HCT116 (cell line): ENCODE results near the gene EFNB1. TPM values are rescaled to one million over a fixed set of nuclear protein-coding genes. Genes with fewer than 3 reads are reported as not detected.
A peak's percentile ranks its signal among the peaks of the same experiment; 100 is the strongest.
"Not testable (repeated sequence)": the region's sequence is repeated elsewhere in the genome, so short reads cannot be mapped to it uniquely, and the experiment has no call there.

ENCODE experiments used
- ATAC-seq: fragments of 200-7000 bp; cut with Tn5 transposase; 2 replicates; pipeline ENCODE4 v1.9.1; 2020; ENCODE audit warnings: mild to moderate bottlenecking, moderate library complexity
- Bru-seq: library from RNA; stranded (reverse); fragments of 400-500 nt; gene quantifications from one replicate; lab custom pipeline; 2021; lab: Mats Ljungman, UMichigan
- BruChase-seq, 2 experiments: library from RNA; stranded (reverse); fragments of 400-500 nt; gene quantifications; one replicate each; lab custom pipeline; 2021; lab: Mats Ljungman, UMichigan
- BruUV-seq: library from RNA; stranded (reverse); fragments of 400-500 nt; replicated peaks from 2 replicates; lab custom pipeline; 2021; lab: Mats Ljungman, UMichigan
- CTCF ChIA-PET: fragments of 300-600 bp; sonication (Branson Sonifier 250); formaldehyde crosslinking; loops from one replicate; lab custom pipeline; 2021; ENCODE audit warnings: antibody characterized with exemption; lab: Charles Lee
- POLR2A ChIA-PET: fragments of 300-600, 350-600 bp; sonication (Branson Sonifier 250); formaldehyde crosslinking; loops from one replicate; lab custom pipeline; 2021; ENCODE audit warnings: antibody characterized with exemption; lab: Charles Lee
- RAD21 ChIA-PET, 2 experiments: fragments of 300-600 bp; sonication (Branson Sonifier 250); formaldehyde crosslinking; loops; one replicate each; lab custom pipeline; 2023; ENCODE audit warnings: low total read pairs in 2 of 2; ENCODE audit not compliant: uncharacterized antibody in 2 of 2, unreplicated experiment in 2 of 2, low non-redundant PET in 1 of 2; lab: Charles Lee
- DNase-seq: peaks from one replicate; pipeline ENCODE4 v3.0.0-alpha.2; 2010; ENCODE audit warnings: low read depth, low spot score
- H2AFZ ChIP-seq: fragments of 200-600 bp; shearing (Covaris generic), sonication (generic); 2 replicates; pipeline ENCODE4 v1.6.1; 2017; ENCODE audit warnings: low read depth, mixed run types, mixed read lengths, antibody characterized with exemption, low read length; ENCODE audit not compliant: poor library complexity, severe bottlenecking
- H3K27ac ChIP-seq: 2 replicates; pipeline ENCODE4 v1.5.1; 2012; ENCODE audit warnings: low read depth, low read length
- H3K27me3 ChIP-seq: fragments of 200-600 bp; sonication (generic); 2 replicates; pipeline ENCODE4 v1.6.1; 2016; ENCODE audit warnings: mixed run types, low read length, mixed read lengths; ENCODE audit not compliant: insufficient read depth
- H3K36me3 ChIP-seq, 2 experiments: fragments of 200-500 bp in 1 of 2; fragments of 200-600 bp in 1 of 2; sonication (Bioruptor generic) in 1 of 2; sonication (generic) in 1 of 2; 2 replicates each; pipeline versions ENCODE4 v1.5.1 to v1.6.1; 2014 to 2016; ENCODE audit warnings: low read length in 2 of 2, inconsistent platforms in 1 of 2, mixed read lengths in 1 of 2, mixed run types in 1 of 2; ENCODE audit not compliant: insufficient read depth in 2 of 2, control insufficient read depth in 1 of 2
- H3K4me1 ChIP-seq, 2 experiments: fragments of 200-600 bp in 1 of 2; sonication (generic) in 1 of 2; 2 replicates each; pipeline versions ENCODE4 v1.5.1 to v1.6.1; 2012 to 2017; ENCODE audit warnings: low read length in 2 of 2, inconsistent platforms in 1 of 2, mild to moderate bottlenecking in 1 of 2, mixed read lengths in 1 of 2, mixed run types in 1 of 2, moderate library complexity in 1 of 2; ENCODE audit not compliant: insufficient read depth in 2 of 2, control insufficient read depth in 1 of 2
- H3K4me2 ChIP-seq: fragments of 200-600 bp; sonication (generic); 2 replicates; pipeline ENCODE4 v1.6.1; 2017; ENCODE audit warnings: mixed run types, low read length, mixed read lengths
- H3K4me3 ChIP-seq, 2 experiments: fragments of 200-600 bp in 1 of 2; sonication (generic) in 1 of 2; replicated peaks in 1 of 2; 2 replicates each; pipeline ENCODE4 v1.5.1; 2011 to 2016; ENCODE audit warnings: low read length in 2 of 2, control low read depth in 1 of 2, low read depth in 1 of 2, mild to moderate bottlenecking in 1 of 2, mixed read lengths in 1 of 2, mixed run types in 1 of 2
- H3K79me2 ChIP-seq: fragments of 200-600 bp; sonication (generic); 2 replicates; pipeline ENCODE4 v1.6.1; 2017; ENCODE audit warnings: mild to moderate bottlenecking, mixed run types, low read length, moderate library complexity, mixed read lengths; ENCODE audit not compliant: insufficient read depth
- H3K9ac ChIP-seq: fragments of 200-600 bp; sonication (generic); 2 replicates; pipeline ENCODE4 v1.6.1; 2016; ENCODE audit warnings: low read length, mixed read lengths
- H3K9me2 ChIP-seq: fragments of 200-600 bp; sonication (generic), shearing (Covaris generic); 2 replicates; pipeline ENCODE4 v1.6.1; 2017; ENCODE audit warnings: mixed run types, mild to moderate bottlenecking, moderate library complexity; ENCODE audit not compliant: insufficient read depth
- H3K9me3 ChIP-seq, 2 experiments: fragments of 200-500 bp in 1 of 2; fragments of 200-600 bp in 1 of 2; sonication (Bioruptor generic) in 1 of 2; sonication (generic) in 1 of 2; 2 replicates each; pipeline ENCODE4 v1.6.1; 2014 to 2017; ENCODE audit warnings: low read length in 2 of 2, mixed read lengths in 2 of 2, inconsistent platforms in 1 of 2, low read depth in 1 of 2, mild to moderate bottlenecking in 1 of 2, mixed run types in 1 of 2, moderate library complexity in 1 of 2; ENCODE audit not compliant: control insufficient read depth in 1 of 2, insufficient read depth in 1 of 2
- H4K20me1 ChIP-seq: fragments of 200-600 bp; sonication (generic), shearing (Covaris generic); 2 replicates; pipeline ENCODE4 v1.6.1; 2017; ENCODE audit warnings: mixed run types, mild to moderate bottlenecking, moderate library complexity; ENCODE audit not compliant: insufficient read depth
- POLR2A ChIP-seq: IDR thresholded peaks from 2 replicates; pipeline ENCODE4 v1.7.0; 2011; ENCODE audit warnings: borderline replicate concordance; ENCODE audit not compliant: insufficient read depth, insufficient read length; ENCODE audit errors: extremely low read depth
- POLR2AphosphoS5 ChIP-seq: IDR thresholded peaks from 2 replicates; pipeline ENCODE4 v1.6.1; 2011; ENCODE audit warnings: mild to moderate bottlenecking, low read depth, low read length, moderate library complexity
- SP1 ChIP-seq: IDR thresholded peaks from 2 replicates; pipeline ENCODE4 v1.6.1; 2012; ENCODE audit warnings: low read depth
- TCF7L2 ChIP-seq: IDR thresholded peaks from 2 replicates; pipeline ENCODE4 v1.7.0; 2011; ENCODE audit warnings: borderline replicate concordance, inconsistent platforms; ENCODE audit not compliant: insufficient read depth, insufficient read length; ENCODE audit errors: extremely low read depth
- YY1 ChIP-seq: IDR thresholded peaks from 2 replicates; pipeline ENCODE4 v1.6.1; 2011; ENCODE audit warnings: low read length, low read depth, moderate library complexity, mild to moderate bottlenecking; ENCODE audit not compliant: insufficient replicate concordance; ENCODE audit errors: extremely low read depth
- ZFX ChIP-seq: fragments of 450-650 bp; IDR thresholded peaks from 2 replicates; pipeline ENCODE4 v1.6.1; 2017
- intact Hi-C: fragments of 100-400 bp; cut with micrococcal nuclease; formaldehyde crosslinking; loops from 2 replicates; pipeline ENCODE4 v1.10.0; 2022
- long read RNA-seq: library from polyadenylated mRNA; unstranded; transcript quantifications from one replicate; pipeline ENCODE4 v2.0.0, GENCODE V29; 2021; ENCODE audit not compliant: unreplicated experiment
- polyA plus RNA-seq: library from polyadenylated mRNA; unstranded; fragments of >200 nt; gene quantifications from 2 replicates; pipeline ENCODE4 v1.2.1, GENCODE V29; 2012; ENCODE audit warnings: missing spikeins
- total RNA-seq: library from RNA; stranded (reverse); gene quantifications from one replicate; pipeline ENCODE4 v1.2.1, GENCODE V29; 2021; ENCODE audit not compliant: unreplicated experiment
- TF ChIP-seq, protein P1 (sequence below): IDR thresholded peaks from 2 replicates; pipeline ENCODE4 v1.6.1; 2011; ENCODE audit warnings: mild to moderate bottlenecking, low read length, moderate library complexity; ENCODE audit not compliant: insufficient replicate concordance; ENCODE audit errors: extremely low read depth
- TF ChIP-seq, protein P2 (sequence below): IDR thresholded peaks from 2 replicates; pipeline ENCODE4 v1.6.1; 2012

The EFNB1 gene
- 14.7 TPM for total RNA-seq
- polyA plus RNA-seq, result 12.9 TPM in 2 replicates
- Bru-seq, nascent RNA, result percentile 43 among the genes with signal in this experiment
- percentile 61 among the genes with signal in this experiment for BruChase-seq, experiment 1, labeled RNA remaining after a 6-hour chase
- percentile 60 among the genes with signal in this experiment for BruChase-seq, experiment 2, labeled RNA remaining after a 2-hour chase
- long read RNA-seq, transcript EFNB1-201 (5 exons, 3,314 nt), result major isoform, 20 of 32 reads
- long read RNA-seq, partial matches to known transcripts, result 0 of 32 reads
- long read RNA-seq, other reads (novel, unspliced or antisense), result 12 of 32 reads

DNA sequence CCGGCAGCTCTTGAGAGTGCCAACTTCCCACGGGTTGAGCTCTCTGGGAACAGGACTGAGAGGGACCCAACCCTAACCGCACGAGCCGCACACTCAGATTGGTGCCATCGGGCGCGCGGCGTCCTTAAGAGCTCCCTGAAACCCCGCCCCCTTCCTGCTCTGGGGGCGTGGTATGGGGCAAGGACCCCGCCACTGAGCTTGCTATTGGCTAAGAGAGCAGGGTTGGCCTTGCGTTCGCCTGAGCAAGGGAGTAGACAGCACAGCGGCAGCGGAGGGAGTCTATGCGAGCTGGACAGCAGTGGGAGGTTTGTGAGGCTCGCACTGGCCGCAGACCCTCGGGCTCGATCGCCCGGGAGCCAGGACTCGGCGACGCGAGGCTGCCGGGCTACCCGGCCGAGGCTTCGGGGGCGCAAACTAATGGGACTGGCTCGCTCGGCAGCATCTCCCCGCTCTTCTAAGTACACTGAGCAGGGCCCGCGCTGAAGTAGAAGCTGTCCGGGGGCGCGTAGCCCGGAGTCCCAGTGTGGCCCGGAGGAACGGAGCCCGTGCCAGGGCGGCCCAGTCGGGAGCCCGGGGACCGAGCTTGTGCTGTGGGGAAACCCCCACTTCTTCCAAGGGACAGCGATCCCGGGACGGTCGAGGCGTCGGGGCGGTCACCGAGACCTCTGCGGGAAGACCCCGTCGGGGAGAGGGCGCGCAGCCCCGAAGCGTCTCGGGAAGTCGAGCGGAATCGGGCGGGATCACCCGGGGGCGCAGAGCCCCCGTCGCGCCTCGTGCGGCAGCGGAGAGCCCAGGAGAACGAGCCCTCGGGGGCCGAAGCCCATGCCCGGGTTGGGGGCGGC, at the start of gene EFNB1:
TSS of gene EFNB1 (plus strand) at position 282 of the 842 bp plus-strand sequence. CDS start 756 bp downstream, outside the sequence.
- peaks cover 0 to 8% of the 10 kb centered on the region in 2 experiments; a peak in 1 of 4 replicates for H3K4me1 ChIP-seq
- H3K9me3 ChIP-seq, result no peaks in the 10 kb centered on the region
- intact Hi-C loops, result loop anchor here (1.0 to 10.0 kb wide), 8 partner anchors 202 to 1266 kb away; partner anchors contain the start of gene EDA
- H2AFZ ChIP-seq, result no peak within 1 kb of the TSS
- H3K27me3 ChIP-seq, result no peaks in the 10 kb centered on the region
- no peaks in the 10 kb centered on the region for H3K9me2 ChIP-seq
- ATAC-seq, result peak; percentile 83
- no peaks in the 10 kb centered on the region for H3K36me3 ChIP-seq
- BruUV-seq, result TSS peak; percentile 74
- POLR2A ChIA-PET, result interaction anchor here (0.6 to 4.0 kb wide), 32 partner anchors 8 to 561 kb away, joined by 3 to 53 read pairs (median 4); partner anchors contain the start of gene PJA1
- TF ChIP-seq SP1, result no peak
- TF ChIP-seq, protein P1, sequence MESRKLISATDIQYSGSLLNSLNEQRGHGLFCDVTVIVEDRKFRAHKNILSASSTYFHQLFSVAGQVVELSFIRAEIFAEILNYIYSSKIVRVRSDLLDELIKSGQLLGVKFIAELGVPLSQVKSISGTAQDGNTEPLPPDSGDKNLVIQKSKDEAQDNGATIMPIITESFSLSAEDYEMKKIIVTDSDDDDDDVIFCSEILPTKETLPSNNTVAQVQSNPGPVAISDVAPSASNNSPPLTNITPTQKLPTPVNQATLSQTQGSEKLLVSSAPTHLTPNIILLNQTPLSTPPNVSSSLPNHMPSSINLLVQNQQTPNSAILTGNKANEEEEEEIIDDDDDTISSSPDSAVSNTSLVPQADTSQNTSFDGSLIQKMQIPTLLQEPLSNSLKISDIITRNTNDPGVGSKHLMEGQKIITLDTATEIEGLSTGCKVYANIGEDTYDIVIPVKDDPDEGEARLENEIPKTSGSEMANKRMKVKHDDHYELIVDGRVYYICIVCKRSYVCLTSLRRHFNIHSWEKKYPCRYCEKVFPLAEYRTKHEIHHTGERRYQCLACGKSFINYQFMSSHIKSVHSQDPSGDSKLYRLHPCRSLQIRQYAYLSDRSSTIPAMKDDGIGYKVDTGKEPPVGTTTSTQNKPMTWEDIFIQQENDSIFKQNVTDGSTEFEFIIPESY, result no peak
- peak; percentile 94 for TF ChIP-seq POLR2AphosphoS5
- peak; percentile 41 for TF ChIP-seq YY1
- TF ChIP-seq TCF7L2, result peak; percentile 46
- TF ChIP-seq ZFX, result peak; percentile 12; the same call in 1 of the 2 replicates
- TF ChIP-seq POLR2A, result peak; percentile 84
- TF ChIP-seq, protein P2, sequence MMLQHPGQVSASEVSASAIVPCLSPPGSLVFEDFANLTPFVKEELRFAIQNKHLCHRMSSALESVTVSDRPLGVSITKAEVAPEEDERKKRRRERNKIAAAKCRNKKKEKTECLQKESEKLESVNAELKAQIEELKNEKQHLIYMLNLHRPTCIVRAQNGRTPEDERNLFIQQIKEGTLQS, result no peak
- RAD21 ChIA-PET, result interaction anchor here (0.5 to 2.6 kb wide), 9 partner anchors 202 to 479 kb away, joined by 4 to 29 read pairs (median 5); no protein-coding TSS in a partner anchor
- H3K4me2 ChIP-seq, result peak within 1 kb of the TSS; percentile 90
- CTCF ChIA-PET, result interaction anchor here (0.6 to 2.6 kb wide), 17 partner anchors 70 to 558 kb away, joined by 3 to 56 read pairs (median 6); no protein-coding TSS in a partner anchor
- H4K20me1 ChIP-seq, result no peaks in the 10 kb centered on the region
- DNase-seq, result peak; percentile 88
- peak within 1 kb of the TSS; percentile 64 for H3K9ac ChIP-seq
- H3K4me3 ChIP-seq, result peak within 1 kb of the TSS; percentile 61 to 72
- peaks cover 26% of the 10 kb centered on the region; the same call in 1 of the 2 replicates for H3K79me2 ChIP-seq
- H3K27ac ChIP-seq, result peak within 1 kb of the TSS; percentile 59; the same call in 1 of the 2 replicates

- RAD21 ChIA-PET, H3K9ac ChIP-seq, ATAC-seq, H3K4me3 ChIP-seq, intact Hi-C loops, H3K9me2 ChIP-seq, H3K79me2 ChIP-seq, BruUV-seq, H2AFZ ChIP-seq, DNase-seq, H4K20me1 ChIP-seq, H3K27ac ChIP-seq, H3K27me3 ChIP-seq, CTCF ChIA-PET, H3K4me2 ChIP-seq, POLR2A ChIA-PET, H3K4me1 ChIP-seq, H3K36me3 ChIP-seq, H3K9me3 ChIP-seq: not testable (repeated sequence)
Observed at GRCh38 chrX:68781295-68781694, 47.5 kb upstream of the EFNB1 start.
